GM12891 (cell line): ENCODE measurements around the gene TSSC4.

Source experiments
- PAX5 ChIP-seq: IDR thresholded peaks from 2 replicates; pipeline ENCODE4 v1.6.1; 2011; ENCODE audit warnings: low read length, moderate library complexity, mild to moderate bottlenecking; ENCODE audit not compliant: insufficient read depth, severe bottlenecking
- POLR2A ChIP-seq: IDR thresholded peaks from 2 replicates; pipeline ENCODE4 v1.6.1; 2011; ENCODE audit warnings: low read depth, low read length, control low read depth
- POLR2AphosphoS5 ChIP-seq: IDR thresholded peaks from 2 replicates; pipeline ENCODE4 v1.6.1; 2011; ENCODE audit warnings: low read depth, low read length, control low read depth
- POU2F2 ChIP-seq: IDR thresholded peaks from 2 replicates; pipeline ENCODE4 v1.6.1; 2011; ENCODE audit warnings: low read depth, mild to moderate bottlenecking, control low read depth, low read length, moderate library complexity
- SPI1 ChIP-seq: IDR thresholded peaks from 2 replicates; pipeline ENCODE4 v1.6.1; 2011; ENCODE audit warnings: low read depth, low read length, control low read depth
- TAF1 ChIP-seq: IDR thresholded peaks from 2 replicates; pipeline ENCODE4 v1.6.1; 2011; ENCODE audit warnings: low read depth, low read length, control low read depth

GRCh38 chr11:2402106-2402505 is 1.6 kb downstream of the TSSC4 start:
- TF ChIP-seq POLR2A: no peak
- TF ChIP-seq TAF1: no peak
- no peak for TF ChIP-seq POLR2AphosphoS5
- no peak for TF ChIP-seq POU2F2
- TF ChIP-seq SPI1: no peak
- TF ChIP-seq PAX5: no peak
